Measurements from ENCODE around the gene ANTXR1.

- TF ChIP-seq POLR2A (IDR thresholded peaks at IDR 0.05; ENCODE audit: borderline replicate concordance, extremely low read depth, insufficient read depth, insufficient read length) (no peak), CTCF (IDR thresholded peaks at IDR 0.05 in 2 of 3, conservative IDR thresholded peaks at IDR 0.05 in 1 of 3; ENCODE audit: borderline replicate concordance in 1 of 3, insufficient read depth in 1 of 3, low read depth in 2 of 3, low read length in 2 of 3) (no peak), POLR2AphosphoS5 (IDR thresholded peaks at IDR 0.05; ENCODE audit: low read depth, low read length) (no peak), EZH2 (IDR thresholded peaks at IDR 0.05) (no peak)
Observed at GRCh38 chr2:69119104-69119894, 106.3 kb downstream of the ANTXR1 start.

All from HCT116 (cell line).